Measurements from ENCODE around the gene THEM4. TPM values are rescaled to one million over a fixed set of nuclear protein-coding genes. Genes with fewer than 3 reads are reported as not detected.
A peak's percentile ranks its signal among the peaks of the same experiment; 100 is the strongest.

THEM4 gene
- total RNA-seq, 1 donor from 2014 or later = 15.0 TPM

- Histone ChIP-seq H3K4me3 (no peak overlapping the region), H3K36me3 (no peaks in the 10 kb centered on the region), H3K9me3 (no peaks in the 10 kb centered on the region), H3K4me1 (no peaks in the 10 kb centered on the region), H3K27me3 (ENCODE audit: low read depth) (no peaks in the 10 kb centered on the region), H3K27ac (no peak overlapping the region)
- ATAC-seq = no peak
- no peak for DNase-seq
- intact Hi-C loops (cut with DNase I) = no loop called here
- TF ChIP-seq CTCF (IDR thresholded peaks at IDR 0.05) = no peak
Measured at GRCh38 chr1:151924691-151925587, 15.6 kb upstream of the THEM4 start.

- H3K27ac ChIP-seq = no peak overlapping the region
- DNase-seq (no peak), ATAC-seq (no peak)
- no peaks in the 10 kb centered on the region for H3K4me1 ChIP-seq
- TF ChIP-seq CTCF (IDR thresholded peaks at IDR 0.05) = no peak
- no peaks in the 10 kb centered on the region for H3K27me3 ChIP-seq (ENCODE audit: low read depth)
- no peak overlapping the region for H3K4me3 ChIP-seq
- H3K36me3 ChIP-seq = no peaks in the 10 kb centered on the region
- intact Hi-C loops (cut with DNase I) = no loop called here
- no peaks in the 10 kb centered on the region for H3K9me3 ChIP-seq
Measured at GRCh38 chr1:151923422-151923821, 14.1 kb upstream of the THEM4 start.

- no peaks in the 10 kb centered on the region for H3K27me3 ChIP-seq (ENCODE audit: low read depth)
- H3K36me3 ChIP-seq = no peaks in the 10 kb centered on the region
- H3K27ac ChIP-seq = no peak overlapping the region
- intact Hi-C loops (cut with DNase I) = no loop called here
- no peaks in the 10 kb centered on the region for H3K9me3 ChIP-seq
- no peaks in the 10 kb centered on the region for H3K4me1 ChIP-seq
- peak in 1 of 2 donors; percentile 25 for ATAC-seq
- no peak for TF ChIP-seq CTCF (IDR thresholded peaks at IDR 0.05)
- no peak for DNase-seq
- H3K4me3 ChIP-seq = no peak overlapping the region
Measured at GRCh38 chr1:151920149-151920548, 10.8 kb upstream of the THEM4 start.

GRCh38 chr1:151918819-151919610 is 9.7 kb upstream of the THEM4 start:
- no peaks in the 10 kb centered on the region for H3K4me1 ChIP-seq
- no peak overlapping the region for H3K4me3 ChIP-seq
- ATAC-seq = no peak
- no peaks in the 10 kb centered on the region for H3K36me3 ChIP-seq
- intact Hi-C loops (cut with DNase I) = no loop called here
- no peaks in the 10 kb centered on the region for H3K27me3 ChIP-seq (ENCODE audit: low read depth)
- no peak overlapping the region for H3K27ac ChIP-seq
- no peaks in the 10 kb centered on the region for H3K9me3 ChIP-seq
- DNase-seq = no peak
- no peak for TF ChIP-seq CTCF (IDR thresholded peaks at IDR 0.05)

GRCh38 chr1:151918156-151918555 is 8.8 kb upstream of the THEM4 start:
- Histone ChIP-seq H3K27me3 (ENCODE audit: low read depth) (no peaks in the 10 kb centered on the region), H3K4me3 (no peak overlapping the region), H3K27ac (no peak overlapping the region), H3K36me3 (no peaks in the 10 kb centered on the region), H3K9me3 (no peaks in the 10 kb centered on the region), H3K4me1 (no peaks in the 10 kb centered on the region)
- TF ChIP-seq CTCF (IDR thresholded peaks at IDR 0.05) = no peak
- intact Hi-C loops (cut with DNase I) = no loop called here
- no peak for ATAC-seq
- no peak for DNase-seq
